Endothelial cell (in vitro differentiated cells): ENCODE measurements around the gene FADS3. TPM values are rescaled to one million over a fixed set of nuclear protein-coding genes. Genes with fewer than 3 reads are reported as not detected.
A peak's percentile ranks its signal among the peaks of the same experiment; 100 is the strongest.

Experiments used
- DNase-seq: peaks from one replicate; pipeline ENCODE4 v3.0.0; 2021; ENCODE audit warnings: low spot score
- H3K27ac Mint-ChIP-seq: one replicate; pipeline ENCODE4 v1.8.0; 2021; ENCODE audit warnings: mixed read lengths, inconsistent platforms; ENCODE audit not compliant: unreplicated experiment
- H3K27me3 Mint-ChIP-seq: one replicate; pipeline ENCODE4 v1.8.0; 2021; ENCODE audit warnings: mild to moderate bottlenecking, moderate library complexity, mixed read lengths, inconsistent platforms; ENCODE audit not compliant: unreplicated experiment
- H3K36me3 Mint-ChIP-seq: one replicate; pipeline ENCODE4 v1.8.0; 2021; ENCODE audit warnings: mild to moderate bottlenecking, low read depth, mixed read lengths, inconsistent platforms; ENCODE audit not compliant: unreplicated experiment
- H3K4me1 Mint-ChIP-seq: one replicate; pipeline ENCODE4 v1.8.0; 2021; ENCODE audit warnings: mild to moderate bottlenecking, mixed read lengths, inconsistent platforms; ENCODE audit not compliant: unreplicated experiment
- H3K4me3 Mint-ChIP-seq: one replicate; pipeline ENCODE4 v1.8.0; 2021; ENCODE audit warnings: mild to moderate bottlenecking, mixed read lengths, inconsistent platforms; ENCODE audit not compliant: unreplicated experiment
- H3K9me3 Mint-ChIP-seq: one replicate; pipeline ENCODE4 v1.8.0; 2021; ENCODE audit warnings: mixed read lengths, inconsistent platforms; ENCODE audit not compliant: unreplicated experiment
- total RNA-seq: library from RNA; stranded (reverse); fragmentation: NEBNext Ultra II Directional; extraction: Animal tissue kit (Norgen Biotek cat#: 25700); gene quantifications from one replicate; pipeline ENCODE4 v1.2.1, GENCODE V29; 2021; ENCODE audit not compliant: unreplicated experiment
- TF ChIP-seq, protein P1 (sequence below): fragments of 200-600 bp; sonication (generic); IDR thresholded peaks from one replicate; pipeline ENCODE4 v1.5.0; 2021; ENCODE audit warnings: antibody characterized with exemption; ENCODE audit not compliant: unreplicated experiment

Gene FADS3
- total RNA-seq, 1 donor from 2014 or later: 42.0 TPM

GRCh38 chr11:61911128-61911700, 19.9 kb upstream of the FADS3 start:
- Mint-ChIP-seq H3K27ac (peak overlapping the region; percentile 58), H3K9me3 (no peaks in the 10 kb centered on the region)

GRCh38 chr11:61910187-61911127, 19.1 kb upstream of the FADS3 start:
- Mint-ChIP-seq H3K4me1 (peaks cover 27% of the 10 kb centered on the region), H3K27me3 (peaks cover 14% of the 10 kb centered on the region), H3K36me3 (no peaks in the 10 kb centered on the region), H3K9me3 (no peaks in the 10 kb centered on the region), H3K27ac (no peak overlapping the region), H3K4me3 (no peak overlapping the region)
- no peak for DNase-seq
- TF ChIP-seq, protein P1, sequence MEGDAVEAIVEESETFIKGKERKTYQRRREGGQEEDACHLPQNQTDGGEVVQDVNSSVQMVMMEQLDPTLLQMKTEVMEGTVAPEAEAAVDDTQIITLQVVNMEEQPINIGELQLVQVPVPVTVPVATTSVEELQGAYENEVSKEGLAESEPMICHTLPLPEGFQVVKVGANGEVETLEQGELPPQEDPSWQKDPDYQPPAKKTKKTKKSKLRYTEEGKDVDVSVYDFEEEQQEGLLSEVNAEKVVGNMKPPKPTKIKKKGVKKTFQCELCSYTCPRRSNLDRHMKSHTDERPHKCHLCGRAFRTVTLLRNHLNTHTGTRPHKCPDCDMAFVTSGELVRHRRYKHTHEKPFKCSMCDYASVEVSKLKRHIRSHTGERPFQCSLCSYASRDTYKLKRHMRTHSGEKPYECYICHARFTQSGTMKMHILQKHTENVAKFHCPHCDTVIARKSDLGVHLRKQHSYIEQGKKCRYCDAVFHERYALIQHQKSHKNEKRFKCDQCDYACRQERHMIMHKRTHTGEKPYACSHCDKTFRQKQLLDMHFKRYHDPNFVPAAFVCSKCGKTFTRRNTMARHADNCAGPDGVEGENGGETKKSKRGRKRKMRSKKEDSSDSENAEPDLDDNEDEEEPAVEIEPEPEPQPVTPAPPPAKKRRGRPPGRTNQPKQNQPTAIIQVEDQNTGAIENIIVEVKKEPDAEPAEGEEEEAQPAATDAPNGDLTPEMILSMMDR: no peak

More at GRCh38 chr11:61911128-61911700, 19.9 kb upstream of the FADS3 start:
- peaks cover 14% of the 10 kb centered on the region for H3K27me3 Mint-ChIP-seq
- TF ChIP-seq, protein P1: no peak
- DNase-seq: no peak
- H3K4me1 Mint-ChIP-seq: peaks cover 27% of the 10 kb centered on the region
- H3K4me3 Mint-ChIP-seq: peak overlapping the region; percentile 21
- H3K36me3 Mint-ChIP-seq: no peaks in the 10 kb centered on the region

GRCh38 chr11:61908730-61909316, 17.5 kb upstream of the FADS3 start:
- peaks cover 12% of the 10 kb centered on the region for H3K27me3 Mint-ChIP-seq
- H3K4me3 Mint-ChIP-seq: no peak overlapping the region
- TF ChIP-seq, protein P1: no peak
- peaks cover 22% of the 10 kb centered on the region for H3K4me1 Mint-ChIP-seq
- no peak overlapping the region for H3K27ac Mint-ChIP-seq
- no peaks in the 10 kb centered on the region for H3K36me3 Mint-ChIP-seq
- no peak for DNase-seq
- H3K9me3 Mint-ChIP-seq: no peaks in the 10 kb centered on the region

GRCh38 chr11:61907871-61908729, 16.8 kb upstream of the FADS3 start:
- Mint-ChIP-seq H3K4me1 (peaks cover 21% of the 10 kb centered on the region), H3K4me3 (peak overlapping the region; percentile 71), H3K36me3 (peaks cover 2% of the 10 kb centered on the region), H3K27ac (no peak overlapping the region), H3K9me3 (no peaks in the 10 kb centered on the region), H3K27me3 (peaks cover 12% of the 10 kb centered on the region)
- DNase-seq: no peak
- TF ChIP-seq, protein P1: no peak
